CD4-positive, alpha-beta T cell treated with Interleukin-4 for 4 hours (primary cell): Measurements from ENCODE around the gene RNF151.
"Not testable (repeated sequence)": the region's sequence is repeated elsewhere in the genome, so short reads cannot be mapped to it uniquely, and the experiment has no call there.

ENCODE experiments used
- DNase-seq: peaks from one replicate; pipeline ENCODE4 v3.0.0-alpha.2; 2020

The RNF151 gene

DNA sequence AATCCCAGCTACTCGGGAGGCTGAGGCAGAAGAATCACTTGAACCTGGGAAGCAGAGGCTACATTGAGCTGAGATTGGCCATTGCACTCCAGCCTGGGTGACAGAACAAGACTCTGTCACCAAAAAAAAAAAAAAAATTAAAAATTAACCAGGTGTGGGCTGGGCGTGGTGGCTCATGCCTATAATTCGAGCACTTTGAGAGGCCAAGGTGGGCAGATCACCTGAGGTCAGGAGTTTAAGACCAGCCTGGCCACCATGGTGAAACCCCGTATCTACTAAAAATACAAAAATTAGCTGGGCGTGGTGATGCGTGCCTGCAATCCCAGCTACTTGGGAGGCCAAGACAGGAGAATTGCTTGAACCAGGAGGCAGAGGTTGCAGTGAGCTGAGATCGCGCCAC, 26.8 kb upstream of the RNF151 start:
- not testable (repeated sequence) for DNase-seq

DNA sequence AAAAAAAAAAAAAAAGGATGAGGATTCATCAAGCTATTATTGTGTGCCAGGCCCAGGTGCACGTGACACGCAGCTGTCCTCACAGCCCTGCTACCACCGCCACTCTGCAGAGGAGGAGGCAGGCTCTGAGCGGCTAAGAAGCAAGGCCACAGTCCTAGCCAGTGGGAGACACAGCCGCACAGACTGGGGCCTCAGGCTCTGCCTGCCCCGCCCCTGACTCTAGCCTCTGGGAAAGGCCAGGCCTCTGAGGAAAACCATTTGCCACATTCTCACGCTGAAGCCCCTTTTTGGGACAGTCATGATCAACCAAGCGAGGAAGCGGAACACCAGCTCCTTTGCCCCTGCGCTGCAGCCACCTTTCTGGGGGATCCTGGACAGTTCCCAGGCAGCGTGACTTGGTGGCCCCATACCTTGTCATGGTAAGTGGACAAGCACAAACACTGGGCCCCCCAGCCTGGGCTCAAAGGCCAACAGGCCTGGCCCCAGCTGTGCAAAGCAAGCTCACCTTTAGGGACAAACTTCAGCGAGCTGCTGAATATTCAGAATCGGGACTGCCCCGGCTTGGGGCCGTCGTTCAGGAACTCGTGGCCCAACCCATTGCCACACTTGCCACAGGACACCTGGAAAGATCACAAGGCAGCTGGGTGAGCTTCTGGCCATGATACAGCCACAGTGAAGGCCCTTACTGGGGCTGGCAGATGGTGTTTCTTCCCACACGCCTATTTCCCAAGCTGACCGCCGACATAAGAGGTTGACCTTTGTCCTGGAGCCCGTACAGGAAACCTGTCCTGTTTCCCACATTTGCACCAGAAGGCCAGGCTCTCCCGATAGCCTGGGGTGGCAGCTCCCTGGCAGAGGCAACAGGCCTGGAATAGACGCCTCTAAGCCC, 26.1 kb upstream of the RNF151 start:
- DNase-seq = no peak

GRCh38 chr16:1941162-1942046, 25.3 kb upstream of the RNF151 start:
- DNase-seq = no peak

GRCh38 chr16:1942047-1942809, 24.4 kb upstream of the RNF151 start:
- no peak for DNase-seq

DNA sequence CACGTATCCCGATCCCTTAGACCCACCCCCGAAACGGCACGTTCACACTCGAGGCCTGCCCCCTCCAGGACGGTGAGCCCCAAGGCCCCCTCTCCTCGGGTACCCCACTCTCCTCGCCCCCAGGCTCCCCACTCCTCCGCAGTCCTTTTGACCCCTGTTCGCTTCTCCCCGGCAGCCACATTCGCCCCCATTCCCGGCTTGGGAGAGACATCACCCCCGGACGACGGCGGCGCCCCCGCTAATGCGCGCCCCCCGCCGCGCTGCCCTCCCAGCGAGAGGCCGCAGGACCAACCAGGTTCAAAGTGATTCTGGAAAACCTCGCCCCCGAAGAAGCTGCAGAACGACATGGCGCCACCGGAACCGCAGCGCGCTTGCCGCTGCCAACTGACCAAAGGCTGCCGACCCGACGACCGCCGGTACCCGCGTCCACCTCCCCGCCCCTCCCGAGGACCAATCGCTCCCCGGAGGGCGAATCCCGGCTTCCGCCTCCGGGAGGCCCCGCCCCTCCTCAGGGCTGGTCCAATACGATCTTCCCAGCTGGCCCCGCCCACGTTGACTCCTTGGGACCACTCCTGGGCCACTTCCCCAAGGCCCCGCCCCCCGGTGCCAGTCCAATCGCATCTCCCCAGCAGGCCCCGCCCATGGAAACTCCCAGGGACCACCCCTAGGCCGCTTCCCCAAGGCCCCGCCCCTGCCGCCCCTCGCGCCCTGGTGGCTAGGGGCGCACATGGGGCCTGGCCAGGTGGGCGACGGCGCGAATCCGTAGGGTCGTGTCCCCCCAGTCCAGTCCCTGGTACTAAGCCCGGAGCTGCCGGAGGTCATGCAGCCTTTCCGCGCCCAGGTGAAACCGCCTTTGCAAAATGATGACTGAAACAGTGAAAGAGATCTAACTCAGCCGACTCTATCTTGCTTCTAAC, 23.6 kb upstream of the RNF151 start, which contains the start of gene MSRB1:
MSRB1 (minus strand) TSS at position 390 of the 917 bp plus-strand sequence; CDS start at position 347, 43 bp downstream.
- peak; percentile 97 for DNase-seq

DNA sequence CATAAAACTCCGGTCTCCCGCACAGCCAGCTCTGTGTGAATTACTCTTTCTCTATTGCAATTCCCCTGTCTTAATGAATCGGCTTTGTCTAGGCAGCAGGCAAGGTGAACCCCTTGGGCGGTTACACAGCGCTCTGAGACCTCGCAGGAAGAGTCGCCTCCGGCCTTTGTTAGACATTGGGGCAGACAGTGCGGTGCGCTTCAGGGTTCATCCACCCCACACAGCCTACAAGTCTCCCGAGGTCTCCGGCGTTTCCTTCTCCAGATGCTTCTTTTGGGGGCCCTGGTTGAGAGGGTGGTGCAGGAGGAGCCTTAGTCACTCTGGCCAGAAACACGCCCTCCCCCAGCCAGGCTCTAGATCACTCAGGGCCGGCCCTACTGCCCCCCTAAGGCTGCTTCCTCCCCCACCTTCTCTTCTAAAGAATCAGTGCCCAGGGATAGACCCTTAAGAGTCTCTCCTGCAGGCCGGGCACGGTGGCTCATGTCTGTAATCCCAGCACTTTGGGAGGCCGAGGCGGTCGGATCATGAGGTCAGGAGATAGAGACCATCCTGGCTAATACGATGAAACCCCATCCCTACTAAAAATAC, 21.9 kb upstream of the RNF151 start:
- no peak for DNase-seq

GRCh38 chr16:1945559-1946391, 20.9 kb upstream of the RNF151 start:
- no peak for DNase-seq

GRCh38 chr16:1946495-1947368, 19.9 kb upstream of the RNF151 start:
- DNase-seq = no peak

DNA sequence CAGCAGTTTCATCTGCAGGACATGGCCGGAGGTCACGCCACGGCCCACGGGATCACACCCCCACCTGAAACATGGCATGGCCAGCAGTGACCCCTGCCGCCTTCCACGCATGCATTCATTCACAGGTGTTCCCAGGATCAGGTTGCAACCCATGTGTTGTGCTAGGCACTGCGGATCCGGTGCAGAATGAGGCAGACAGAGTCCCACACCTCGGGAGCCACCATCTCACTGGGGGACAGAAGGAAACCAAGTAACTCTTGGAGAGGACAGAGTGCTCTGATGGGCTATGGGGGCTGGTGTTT, 19.3 kb upstream of the RNF151 start:
- DNase-seq = no peak

GRCh38 chr16:1949507-1949906, 17.1 kb upstream of the RNF151 start:
- no peak for DNase-seq

- DNase-seq = no peak
Observed at GRCh38 chr16:1950047-1950446, 16.6 kb upstream of the RNF151 start.

GRCh38 chr16:1950559-1950958, 16.1 kb upstream of the RNF151 start:
- DNase-seq = no peak

DNA sequence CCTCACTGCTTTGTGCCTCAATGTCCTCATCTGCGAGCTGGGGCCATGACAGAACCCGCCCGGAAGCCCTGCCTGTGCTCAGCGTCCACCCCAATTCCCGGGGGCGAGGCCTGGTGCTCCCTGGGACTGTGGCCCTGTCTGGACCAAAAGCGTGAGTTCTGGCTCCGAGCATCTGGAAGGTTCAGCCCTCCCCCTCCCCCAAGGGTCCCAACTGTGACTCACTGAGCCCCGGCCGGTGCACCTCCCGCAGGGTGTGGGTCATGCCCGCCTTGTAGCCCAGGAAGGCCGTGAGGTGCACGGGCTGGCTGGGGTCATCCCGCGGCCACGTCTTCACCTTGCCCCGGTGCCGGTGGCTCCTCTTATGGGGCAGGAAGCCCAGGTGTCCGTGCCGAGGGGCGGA, 12.9 kb upstream of the RNF151 start:
- DNase-seq = no peak

GRCh38 chr16:1957434-1958142, 9.1 kb upstream of the RNF151 start:
- not testable (repeated sequence) for DNase-seq

- not testable (repeated sequence) for DNase-seq
Observed at GRCh38 chr16:1958143-1958491, 8.5 kb upstream of the RNF151 start.

- no peak for DNase-seq
Observed at GRCh38 chr16:1958715-1959268, 7.9 kb upstream of the RNF151 start.

GRCh38 chr16:1959269-1960039, 7.2 kb upstream of the RNF151 start, which contains the start of gene NDUFB10:
Gene NDUFB10 (plus strand): TSS chr16:1959538. CDS start chr16:1959625, 87 bp downstream.
- DNase-seq = peak; percentile 86
